Kidney epithelial cell (primary cell): ENCODE data around the gene SKOR2. TPM values are rescaled to one million over a fixed set of nuclear protein-coding genes. Genes with fewer than 3 reads are reported as not detected.

Experiments used
- DNase-seq: peaks from one replicate; pipeline ENCODE4 v3.0.0-alpha.2; 2010; ENCODE audit warnings: low read depth
- H3K27me3 ChIP-seq: 2 replicates; pipeline ENCODE4 v1.6.0; 2011; ENCODE audit warnings: low read length; ENCODE audit not compliant: control insufficient read depth, insufficient read depth
- H3K36me3 ChIP-seq: 2 replicates; pipeline ENCODE4 v1.5.1; 2011; ENCODE audit warnings: low read length; ENCODE audit not compliant: control insufficient read depth, insufficient read depth
- H3K4me3 ChIP-seq: 2 replicates; pipeline ENCODE4 v1.5.1; 2011; ENCODE audit warnings: low read depth, mild to moderate bottlenecking, control low read depth, low read length
- CTCF ChIP-seq: IDR thresholded peaks from 2 replicates; pipeline ENCODE4 v1.5.1; 2011; ENCODE audit warnings: mild to moderate bottlenecking, moderate library complexity, low read length, control low read depth, inconsistent platforms; ENCODE audit not compliant: insufficient read depth, poor library complexity, severe bottlenecking
- total RNA-seq: library from RNA; depleted of rRNA; stranded (reverse); fragments of >200 nt; gene quantifications from 2 replicates; pipeline ENCODE4 v1.2.3, GENCODE V29; 2015

SKOR2 gene, protein sequence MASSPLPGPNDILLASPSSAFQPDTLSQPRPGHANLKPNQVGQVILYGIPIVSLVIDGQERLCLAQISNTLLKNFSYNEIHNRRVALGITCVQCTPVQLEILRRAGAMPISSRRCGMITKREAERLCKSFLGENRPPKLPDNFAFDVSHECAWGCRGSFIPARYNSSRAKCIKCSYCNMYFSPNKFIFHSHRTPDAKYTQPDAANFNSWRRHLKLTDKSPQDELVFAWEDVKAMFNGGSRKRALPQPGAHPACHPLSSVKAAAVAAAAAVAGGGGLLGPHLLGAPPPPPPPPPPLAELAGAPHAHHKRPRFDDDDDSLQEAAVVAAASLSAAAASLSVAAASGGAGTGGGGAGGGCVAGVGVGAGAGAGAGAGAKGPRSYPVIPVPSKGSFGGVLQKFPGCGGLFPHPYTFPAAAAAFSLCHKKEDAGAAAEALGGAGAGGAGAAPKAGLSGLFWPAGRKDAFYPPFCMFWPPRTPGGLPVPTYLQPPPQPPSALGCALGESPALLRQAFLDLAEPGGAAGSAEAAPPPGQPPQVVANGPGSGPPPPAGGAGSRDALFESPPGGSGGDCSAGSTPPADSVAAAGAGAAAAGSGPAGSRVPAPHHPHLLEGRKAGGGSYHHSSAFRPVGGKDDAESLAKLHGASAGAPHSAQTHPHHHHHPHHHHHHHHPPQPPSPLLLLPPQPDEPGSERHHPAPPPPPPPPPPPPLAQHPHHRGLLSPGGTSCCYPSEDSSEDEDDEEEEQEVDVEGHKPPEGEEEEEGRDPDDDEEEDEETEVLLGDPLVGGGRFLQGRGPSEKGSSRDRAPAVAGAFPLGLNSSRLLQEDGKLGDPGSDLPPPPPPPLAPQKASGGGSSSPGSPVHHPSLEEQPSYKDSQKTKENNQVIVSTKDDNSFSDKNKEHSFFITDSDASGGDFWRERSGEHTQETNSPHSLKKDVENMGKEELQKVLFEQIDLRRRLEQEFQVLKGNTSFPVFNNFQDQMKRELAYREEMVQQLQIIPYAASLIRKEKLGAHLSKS
- total RNA-seq: not detected in 2 replicates

GRCh38 chr18:47251289-47252120 lies at the start of gene SKOR2:
SKOR2 (minus strand) TSS chr18:47251660; CDS start chr18:47249183, 2,477 bp downstream.
- DNase-seq: no peak
- TF ChIP-seq CTCF: no peak
- H3K27me3 ChIP-seq: peaks cover 69% of the 10 kb centered on the region
- H3K4me3 ChIP-seq: no peak within 1 kb of the TSS
- H3K36me3 ChIP-seq: no peaks in the 10 kb centered on the region

- Histone ChIP-seq H3K27me3 (peaks cover 3% of the 10 kb centered on the region), H3K4me3 (no peak overlapping the region), H3K36me3 (no peaks in the 10 kb centered on the region)
- no peak for TF ChIP-seq CTCF
- no peak for DNase-seq
Observed at GRCh38 chr18:47296462-47296861, 45.0 kb upstream of the SKOR2 start.

DNA sequence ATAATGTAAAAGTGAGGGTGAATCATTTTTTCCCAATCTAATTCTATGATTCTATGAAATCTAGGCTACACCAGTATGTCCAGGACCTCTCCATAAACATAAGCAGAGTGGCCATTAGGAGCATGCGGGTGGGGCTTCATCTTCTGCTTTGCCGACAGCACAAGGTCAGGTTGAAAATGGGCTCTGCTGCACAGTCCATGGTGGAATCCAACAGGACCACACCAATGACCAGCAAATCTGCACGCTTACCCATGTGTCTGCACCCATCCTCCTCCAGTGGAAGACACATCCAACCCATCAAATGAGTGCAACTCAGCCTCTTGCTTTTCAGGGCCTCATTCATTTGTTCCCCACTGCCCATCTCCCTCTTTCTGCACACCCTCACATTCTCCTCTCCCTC lies 43.3 kb upstream of the SKOR2 start:
- DNase-seq: no peak
- H3K4me3 ChIP-seq: no peak overlapping the region
- H3K27me3 ChIP-seq: peaks cover 3% of the 10 kb centered on the region
- no peak for TF ChIP-seq CTCF
- no peaks in the 10 kb centered on the region for H3K36me3 ChIP-seq

DNA sequence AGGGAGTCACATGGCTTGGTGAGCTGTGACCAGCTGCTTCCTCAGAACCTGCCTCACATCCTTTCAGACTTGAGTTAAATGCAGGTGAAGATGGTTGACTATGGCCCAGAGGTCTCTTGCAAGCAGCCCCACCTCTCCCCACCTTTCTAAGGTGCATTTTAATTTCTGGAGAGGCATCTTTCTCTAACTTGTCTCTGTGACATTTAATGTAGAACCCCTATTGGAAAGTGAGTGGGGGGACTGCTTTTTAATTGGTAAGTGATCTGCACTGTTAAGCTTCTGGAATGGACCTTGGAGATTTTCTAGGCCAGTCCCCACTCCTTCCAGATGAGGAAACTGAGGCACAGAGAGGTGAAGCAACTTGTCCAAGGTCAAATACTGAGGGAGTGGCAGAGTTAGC lies 37.3 kb upstream of the SKOR2 start:
- Histone ChIP-seq H3K4me3 (no peak overlapping the region), H3K27me3 (peaks cover 3% of the 10 kb centered on the region), H3K36me3 (no peaks in the 10 kb centered on the region)
- TF ChIP-seq CTCF: no peak
- DNase-seq: no peak

DNA sequence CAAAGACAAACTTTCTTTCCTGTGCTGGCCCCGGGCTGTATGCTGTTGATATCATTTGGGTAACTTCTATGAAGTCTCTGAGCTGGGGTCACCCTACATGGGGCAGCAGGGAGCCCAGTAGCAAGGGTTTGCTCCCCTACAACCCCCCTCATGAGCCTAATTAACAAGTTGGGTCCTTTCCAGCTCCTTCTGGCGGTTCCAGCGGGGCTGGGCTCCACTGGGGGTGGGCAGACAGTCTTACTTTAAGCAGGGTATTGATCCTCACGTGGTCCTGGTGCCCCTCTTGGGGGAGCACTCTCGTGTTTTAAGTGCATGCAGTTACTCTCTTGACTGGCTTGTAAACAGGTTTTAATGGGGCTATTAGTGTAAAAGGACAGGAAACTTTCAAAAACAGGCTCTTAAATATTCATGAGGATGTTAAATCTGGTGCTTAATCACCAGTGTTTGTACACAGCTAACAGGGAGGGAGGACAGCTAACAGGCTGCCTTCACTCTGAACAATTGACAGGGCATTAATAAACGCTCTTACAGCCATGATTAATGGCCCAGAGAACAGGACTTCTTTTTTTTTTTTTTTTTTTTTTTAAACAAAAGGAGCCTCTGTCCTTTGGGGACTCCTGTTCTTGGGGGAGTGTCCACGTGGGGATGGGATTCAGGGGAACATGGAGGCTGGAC lies 36.6 kb upstream of the SKOR2 start:
- no peaks in the 10 kb centered on the region for H3K36me3 ChIP-seq
- TF ChIP-seq CTCF: no peak
- H3K27me3 ChIP-seq: peaks cover 1% of the 10 kb centered on the region
- H3K4me3 ChIP-seq: no peak overlapping the region
- DNase-seq: no peak
